Psoas muscle (tissue), 8 donors: Measurements from ENCODE around the gene MAPK4. TPM values are rescaled to one million over a fixed set of nuclear protein-coding genes. Genes with fewer than 3 reads are reported as not detected.

Experiments used
- ATAC-seq, 4 donors: fragments of 200-7000 bp; cut with Tn5 transposase; one replicate each; pipeline ENCODE4 v1.9.1; 2020; ENCODE audit warnings: moderate library complexity in 3 of 4, mild to moderate bottlenecking in 2 of 4
- DNase-seq, 2 donors: peaks; one replicate each; pipeline ENCODE4 v3.0.0-alpha.2; 2020
- H3K27ac ChIP-seq: fragments of 200-600 bp; one replicate; pipeline ENCODE4 v1.8.0; 2022
- H3K27me3 ChIP-seq, 3 donors: fragments of 200-600 bp in 1 of 3; one replicate each; pipeline versions ENCODE4 v1.6.1 to v1.8.0; 2013 to 2022; ENCODE audit warnings: low read length in 2 of 3, mild to moderate bottlenecking in 2 of 3, moderate library complexity in 1 of 3; ENCODE audit not compliant: insufficient read depth in 3 of 3
- H3K36me3 ChIP-seq, 2 donors: fragments of 200-600 bp in 1 of 2; one replicate each; pipeline versions ENCODE4 v1.6.1 to v1.8.0; 2013 to 2022; ENCODE audit warnings: low read depth in 1 of 2, mild to moderate bottlenecking in 1 of 2, moderate library complexity in 1 of 2; ENCODE audit not compliant: insufficient read depth in 1 of 2
- H3K4me1 ChIP-seq: fragments of 200-600 bp; one replicate; pipeline ENCODE4 v1.8.0; 2022
- H3K4me3 ChIP-seq: fragments of 200-600 bp; one replicate; pipeline ENCODE4 v1.8.0; 2022; ENCODE audit warnings: mild to moderate bottlenecking
- H3K9me3 ChIP-seq: fragments of 200-600 bp; one replicate; pipeline ENCODE4 v1.8.0; 2022
- CTCF ChIP-seq: fragments of 200-600 bp; IDR thresholded peaks from one replicate; pipeline ENCODE4 v1.8.0; 2022; ENCODE audit warnings: antibody characterized with exemption
- WGBS, 3 donors: extraction: QIAGEN DNeasy Blood & Tissue Kit; methylation state at CpG; one replicate each; pipeline versions ENCODE4 v1.1.6 to v1.1.7; 2013; 5-methylcytosine and 5-hydroxymethylcytosine counted together
- intact Hi-C, 2 donors: fragments of 100-400 bp; cut with DNase I; formaldehyde crosslinking; loops; one replicate each; pipeline versions ENCODE4 v1.11.0 to v1.14.2; 2022
- polyA plus RNA-seq, 3 donors: library from polyadenylated mRNA; stranded (reverse); fragments of 200-250 nt; gene quantifications; one replicate each; pipeline ENCODE4 v1.2.3, GENCODE V29; 2013
- total RNA-seq, 4 donors: library from RNA; stranded (reverse); fragmentation: NEBNext Ultra II Directional in 2 of 4; extraction: Animal tissue kit (Norgen Biotek cat#: 25700) in 2 of 4; gene quantifications; one replicate each; pipeline versions ENCODE4 v1.2.1 to v1.2.4, GENCODE V29; 2021 to 2023
- donor health status: healthy with polysubstance abuse.
- donor health status: DM: no; HTN: no; CAD: no; lungs with moderate emphysema.
- donor health status: Bipolar disorder and iron deficiency.
- donor health status: healthy.
- donor health status: DM: yes; HTN: yes; CAD: no.
- donor health status: DM: no; HTN: no; CAD: no.
- donor health status: DM: no; HTN: no; CAD: no.
- donor health status: DM: yes; HTN: yes; CAD: no.

MAPK4 gene
- total and polyA plus RNA-seq, 7 donors: 0.36 to 1.8 (median 0.68) TPM

GRCh38 chr18:50626317-50626716 is 66.4 kb downstream of the MAPK4 start:
- Histone ChIP-seq H3K9me3 (no peaks in the 10 kb centered on the region), H3K27ac (no peak overlapping the region), H3K4me3 (no peak overlapping the region), H3K27me3 (no peaks in the 10 kb centered on the region), H3K36me3 (no peaks in the 10 kb centered on the region), H3K4me1 (peaks cover 4% of the 10 kb centered on the region)
- DNase-seq: no peak
- WGBS, 3 donors: 94 to 98% (median 95%) methylated on average over 10 of the region's 10 CpGs
- intact Hi-C loops: no loop called here
- no peak for TF ChIP-seq CTCF
- no peak for ATAC-seq

GRCh38 chr18:50627594-50628532 is 68.0 kb downstream of the MAPK4 start:
- peaks cover 11% of the 10 kb centered on the region for H3K4me1 ChIP-seq
- no peaks in the 10 kb centered on the region for H3K27me3 ChIP-seq
- TF ChIP-seq CTCF: no peak
- intact Hi-C loops: no loop called here
- H3K36me3 ChIP-seq: no peaks in the 10 kb centered on the region
- 41 to 47% (median 42%) methylated on average over 16 of the region's 16 CpGs for WGBS, 3 donors
- H3K9me3 ChIP-seq: no peaks in the 10 kb centered on the region
- no peak overlapping the region for H3K27ac ChIP-seq
- H3K4me3 ChIP-seq: no peak overlapping the region
- ATAC-seq (peak in 3 of 4 donors; percentile 20 to 59 (median 48)), DNase-seq (no peak)

GRCh38 chr18:50628533-50628905 is 68.6 kb downstream of the MAPK4 start:
- H3K4me3 ChIP-seq: no peak overlapping the region
- no peak overlapping the region for H3K27ac ChIP-seq
- no peaks in the 10 kb centered on the region for H3K36me3 ChIP-seq
- H3K4me1 ChIP-seq: peaks cover 11% of the 10 kb centered on the region
- ATAC-seq: no peak
- WGBS, 3 donors: 68 to 71% (median 68%) methylated on average over 2 of the region's 2 CpGs
- DNase-seq: no peak
- H3K27me3 ChIP-seq: no peaks in the 10 kb centered on the region
- no peaks in the 10 kb centered on the region for H3K9me3 ChIP-seq
- intact Hi-C loops: no loop called here
- no peak for TF ChIP-seq CTCF

GRCh38 chr18:50629148-50629631 is 69.3 kb downstream of the MAPK4 start:
- 33 to 38% (median 35%) methylated on average over 5 of the region's 5 CpGs for WGBS, 3 donors
- ATAC-seq (peak in 1 of 4 donors; percentile 30), DNase-seq (no peak)
- Histone ChIP-seq H3K36me3 (no peaks in the 10 kb centered on the region), H3K27me3 (no peaks in the 10 kb centered on the region), H3K4me3 (no peak overlapping the region), H3K27ac (no peak overlapping the region), H3K4me1 (peaks cover 11% of the 10 kb centered on the region), H3K9me3 (no peaks in the 10 kb centered on the region)
- intact Hi-C loops: no loop called here
- no peak for TF ChIP-seq CTCF
